Measurements from ENCODE around the gene TBRG4.
"Not testable (repeated sequence)": the region's sequence is repeated elsewhere in the genome, so short reads cannot be mapped to it uniquely, and the experiment has no call there.

TBRG4 gene

DNA sequence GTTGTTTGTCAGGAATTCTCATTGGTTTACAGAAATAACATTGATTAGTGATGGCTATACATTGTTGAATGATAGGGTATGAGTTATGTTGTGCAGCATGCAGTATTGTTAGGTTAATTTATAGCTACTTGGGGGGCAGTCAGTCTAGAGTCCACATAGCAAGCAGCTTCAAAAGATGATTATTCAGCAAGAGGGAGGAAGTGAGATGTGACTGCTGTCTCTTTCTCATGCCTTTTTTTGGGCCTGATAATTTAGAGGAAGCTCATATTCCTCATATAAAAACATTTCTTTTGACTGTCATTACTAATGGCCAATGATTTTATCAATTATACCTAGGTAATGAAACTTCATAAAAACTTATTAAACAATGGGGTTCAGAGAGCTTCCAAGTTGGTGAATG, 3.4 kb upstream of the TBRG4 start:
- DNase-seq = peak; percentile 7 to 33 (median 28)

DNA sequence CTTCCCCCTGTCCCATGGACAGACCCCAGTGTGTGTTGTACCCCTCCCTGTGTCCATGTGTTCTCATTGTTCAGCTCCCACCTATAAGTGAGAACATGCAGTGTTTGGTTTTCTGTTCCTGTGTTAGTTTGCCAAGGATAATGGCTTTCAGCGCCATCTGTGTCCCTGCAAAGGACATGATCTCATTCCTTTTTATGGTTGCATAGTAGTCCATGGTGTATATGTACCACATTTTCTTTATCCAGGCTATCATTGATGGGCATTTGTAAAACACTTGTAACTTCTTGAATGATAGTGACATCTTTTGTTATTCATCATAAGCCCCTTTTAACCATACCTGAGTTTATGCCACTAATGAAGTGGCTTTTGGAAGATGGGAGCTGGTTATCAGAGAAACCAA, 2.8 kb upstream of the TBRG4 start:
- DNase-seq = not testable (repeated sequence)

DNA sequence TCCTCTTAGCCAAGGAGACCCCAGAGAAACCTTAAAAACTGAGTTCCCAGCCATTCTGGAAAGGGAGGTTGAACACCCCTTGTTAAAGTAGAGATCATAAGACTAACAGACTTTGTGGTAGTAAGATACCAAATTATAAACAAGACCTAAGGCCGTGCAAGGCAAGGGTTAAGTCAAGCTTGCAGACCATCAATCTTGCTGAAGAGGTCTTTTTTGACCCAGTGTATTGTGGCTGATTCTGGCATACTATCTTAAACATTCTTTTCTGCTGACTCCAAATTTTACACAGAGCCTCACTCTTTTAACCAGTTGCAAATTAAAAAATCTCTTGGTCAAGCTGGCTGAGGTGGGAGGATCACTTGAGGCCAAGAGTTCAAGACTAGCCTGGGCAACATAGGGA, 1.2 kb upstream of the TBRG4 start:
- DNase-seq = no peak

DNA sequence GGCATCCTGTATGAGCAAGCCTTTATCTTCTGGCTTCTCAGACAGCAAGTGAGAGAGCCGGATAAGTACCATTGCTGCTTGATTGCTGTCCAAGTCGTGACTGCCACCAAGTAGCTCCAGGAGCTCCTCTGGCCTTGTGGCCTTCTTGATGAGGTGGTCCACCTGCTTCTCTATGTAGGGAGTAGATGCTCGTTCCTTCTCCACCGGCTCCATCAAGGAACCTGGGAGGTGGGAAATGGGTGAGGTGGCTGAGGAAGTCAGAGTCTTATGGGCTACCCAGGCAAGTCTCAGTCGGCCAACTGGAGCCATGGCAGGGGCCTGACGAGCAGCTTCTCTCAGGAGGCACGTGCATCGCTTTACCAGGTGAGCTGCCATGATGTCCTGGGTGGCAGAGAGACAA, 2.6 kb downstream of the TBRG4 start:
- DNase-seq = no peak

DNA sequence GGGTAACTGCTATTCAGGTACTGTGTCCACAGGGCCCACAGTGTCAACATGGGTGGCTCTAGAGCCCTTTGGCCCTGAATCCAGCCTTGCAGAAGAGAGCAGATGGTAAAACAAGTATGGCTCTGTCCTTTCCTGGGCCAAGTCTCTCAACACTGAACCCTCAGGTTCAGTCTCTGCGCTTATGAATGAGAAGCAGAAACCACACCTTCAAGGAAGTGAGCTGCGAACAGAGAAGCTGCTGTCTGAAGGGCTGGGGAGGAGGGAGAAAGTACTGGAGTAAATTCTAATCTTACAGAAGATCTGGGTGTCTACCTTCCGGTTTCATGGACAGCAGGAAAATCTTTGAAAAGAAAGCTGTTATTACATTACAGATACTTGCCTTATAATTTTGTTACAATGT, 4.1 kb downstream of the TBRG4 start:
- DNase-seq = no peak

DNA sequence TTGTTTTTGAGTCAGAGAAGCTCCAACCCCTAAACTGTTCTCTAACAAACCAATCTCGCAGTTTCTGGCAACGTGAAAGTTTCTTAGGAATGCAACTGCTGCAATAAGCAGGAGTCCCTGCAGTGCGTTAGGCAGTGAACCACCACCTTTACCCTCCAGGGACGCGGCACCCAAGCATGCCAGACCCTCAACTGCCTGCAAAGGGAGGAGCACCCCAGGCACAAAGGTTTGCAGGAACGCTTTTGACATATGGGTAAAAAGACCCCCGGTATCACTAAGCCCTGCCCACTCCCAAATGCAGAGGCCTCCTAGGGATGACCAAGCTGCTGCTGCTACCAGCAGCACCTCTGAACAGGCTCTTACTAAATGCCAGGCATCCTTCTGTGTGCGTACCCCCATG, 4.7 kb downstream of the TBRG4 start:
- no peak for DNase-seq

DNA sequence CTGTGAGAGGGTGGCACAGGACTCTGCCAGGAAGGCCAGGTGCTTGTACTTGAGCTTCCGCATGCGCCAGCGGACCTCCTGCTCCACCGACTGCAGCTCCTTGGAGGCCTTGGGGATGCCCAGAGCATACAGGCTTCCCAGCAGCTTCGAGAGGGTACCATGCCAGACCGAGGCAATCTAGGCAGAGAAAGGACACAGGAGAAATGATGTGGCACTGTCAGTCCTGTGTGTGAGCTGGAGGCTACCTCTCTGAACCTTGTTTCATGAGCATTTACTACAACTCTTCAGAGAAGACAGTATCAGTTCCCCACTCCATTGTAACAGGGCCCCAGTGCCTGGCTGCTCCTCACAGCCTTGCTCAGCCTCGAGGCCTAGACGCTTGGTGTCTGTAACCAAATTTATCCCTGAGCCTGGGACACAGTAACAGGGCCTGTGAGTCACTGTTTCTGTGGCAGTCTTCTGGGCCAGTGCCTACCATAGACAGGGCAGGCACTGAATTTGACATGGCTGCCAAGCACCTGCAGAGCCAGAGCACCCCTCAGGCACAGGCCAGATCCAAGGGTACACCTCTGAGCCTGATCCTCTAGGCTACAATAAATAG, 5.8 kb downstream of the TBRG4 start:
- DNase-seq = no peak

DNA sequence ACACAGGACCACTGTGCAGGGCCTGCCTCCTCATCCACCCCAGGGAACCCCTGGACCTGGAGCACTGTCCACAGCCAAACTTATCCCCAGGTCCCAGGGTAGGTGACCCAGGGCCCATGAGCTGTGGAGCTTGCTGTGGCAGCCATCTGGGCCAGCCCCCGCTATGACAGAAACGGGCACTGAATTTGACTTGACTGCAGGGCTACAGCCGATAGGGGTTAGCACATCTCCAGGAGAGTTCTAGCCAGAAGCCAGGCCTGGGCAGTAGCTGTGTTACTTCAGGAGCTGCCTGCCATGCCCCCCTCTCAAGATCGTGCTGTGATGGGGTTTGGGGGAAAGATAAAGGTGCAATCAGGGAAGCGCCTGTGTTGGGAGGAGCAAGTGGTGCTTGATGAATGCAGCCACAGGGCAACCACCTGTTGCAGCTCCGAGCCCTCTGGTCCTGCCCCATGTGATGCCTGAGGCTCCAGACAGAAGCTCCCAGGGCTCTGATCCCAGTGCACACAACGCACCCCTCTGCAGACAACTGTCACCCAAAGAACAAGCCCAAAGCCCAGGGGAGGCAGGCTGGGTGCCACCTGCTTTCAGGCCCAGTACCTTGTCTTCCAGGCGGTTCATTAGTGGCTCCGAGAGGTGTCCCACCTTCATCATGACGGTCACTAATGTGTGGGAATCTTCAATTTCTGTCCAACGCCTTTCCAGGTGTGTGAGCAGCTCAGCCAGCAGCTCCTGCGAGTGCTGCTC, 6.5 kb downstream of the TBRG4 start:
- DNase-seq = no peak

DNA sequence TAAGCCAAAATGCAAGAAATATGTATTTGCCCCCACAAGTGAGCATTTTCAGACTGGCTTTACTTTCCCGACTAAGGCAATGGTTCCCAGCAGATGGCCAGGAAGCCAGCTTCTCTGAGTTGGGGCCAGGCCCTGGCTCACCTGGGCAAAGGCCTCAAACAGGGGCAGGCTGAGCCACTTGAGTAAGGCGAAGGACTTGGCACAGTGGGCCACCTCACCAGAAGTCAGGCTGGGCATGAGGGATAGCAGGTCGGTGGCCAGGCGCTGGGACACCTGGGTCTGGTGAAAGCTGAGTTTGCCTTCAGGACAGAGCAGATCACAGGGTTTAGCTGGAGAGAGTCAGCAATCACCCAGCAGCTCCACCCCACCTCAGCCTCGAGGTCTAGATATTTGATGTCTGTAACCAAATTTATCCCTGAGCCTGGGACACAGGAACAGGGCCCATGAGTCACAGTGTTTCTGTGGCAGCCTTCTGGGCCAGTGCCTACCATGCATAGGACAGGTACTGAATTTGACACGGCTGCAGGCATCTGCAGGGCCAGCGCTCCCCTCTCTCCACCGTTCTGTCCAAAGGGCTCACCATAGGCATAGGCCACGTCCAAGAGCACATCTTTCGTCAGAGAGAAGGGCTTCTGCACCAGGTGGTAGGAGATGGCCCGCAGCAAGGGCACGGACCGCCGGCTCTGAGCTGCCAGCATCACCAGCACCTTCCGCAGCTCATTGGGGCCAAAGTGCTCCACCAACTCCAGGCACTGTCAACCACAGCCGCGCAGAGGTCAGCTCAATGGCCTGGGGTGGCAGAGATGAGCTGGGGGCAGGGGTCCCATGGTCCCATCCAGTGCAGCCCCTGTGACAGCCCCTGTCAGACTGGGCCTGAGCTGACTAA, 7.3 kb downstream of the TBRG4 start:
- no peak for DNase-seq

DNA sequence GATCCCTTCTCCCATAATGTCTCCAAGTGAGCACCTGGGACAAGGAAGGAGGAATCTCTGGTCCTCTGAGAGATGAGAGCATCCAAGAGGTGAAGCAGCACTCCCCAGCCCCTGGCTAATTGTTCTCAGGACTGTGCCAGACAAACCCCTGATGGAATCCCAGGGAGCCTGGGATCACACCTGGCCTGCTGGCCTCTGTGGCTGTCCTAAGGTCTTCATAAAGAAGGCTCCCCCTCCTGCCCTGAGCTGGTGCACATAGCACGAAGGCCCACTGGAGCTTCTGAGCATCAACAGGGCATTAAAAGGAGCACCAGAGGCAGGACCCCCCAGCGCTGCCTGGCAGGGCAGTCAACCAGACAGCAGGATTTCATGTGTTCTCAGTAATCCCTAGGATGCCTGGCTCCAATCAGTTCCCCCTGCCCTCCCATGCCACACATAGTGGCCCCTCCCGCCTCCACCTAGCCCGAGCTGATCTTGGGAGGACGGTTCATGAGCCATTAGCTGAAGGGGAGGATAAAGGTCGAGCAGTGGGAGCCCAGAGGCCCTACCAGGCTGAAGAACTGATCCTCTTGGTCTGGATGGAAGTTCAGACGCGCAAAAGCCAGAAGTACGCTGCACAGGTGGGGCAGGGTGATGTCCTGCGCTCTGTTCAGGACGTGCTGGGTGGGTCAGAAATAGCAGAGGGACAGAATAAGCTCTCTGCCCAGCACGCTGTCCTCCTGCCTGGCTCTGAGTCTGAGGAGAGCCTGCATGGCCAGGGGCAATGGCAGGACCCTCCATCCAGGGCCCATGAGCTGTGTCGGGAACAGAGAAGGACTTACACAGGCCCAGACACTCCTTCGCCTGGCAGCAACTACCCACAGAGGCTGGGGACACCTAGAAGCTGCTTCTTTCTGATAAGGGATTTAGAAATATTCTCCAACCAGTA, 8.4 kb downstream of the TBRG4 start:
- no peak for DNase-seq

DNA sequence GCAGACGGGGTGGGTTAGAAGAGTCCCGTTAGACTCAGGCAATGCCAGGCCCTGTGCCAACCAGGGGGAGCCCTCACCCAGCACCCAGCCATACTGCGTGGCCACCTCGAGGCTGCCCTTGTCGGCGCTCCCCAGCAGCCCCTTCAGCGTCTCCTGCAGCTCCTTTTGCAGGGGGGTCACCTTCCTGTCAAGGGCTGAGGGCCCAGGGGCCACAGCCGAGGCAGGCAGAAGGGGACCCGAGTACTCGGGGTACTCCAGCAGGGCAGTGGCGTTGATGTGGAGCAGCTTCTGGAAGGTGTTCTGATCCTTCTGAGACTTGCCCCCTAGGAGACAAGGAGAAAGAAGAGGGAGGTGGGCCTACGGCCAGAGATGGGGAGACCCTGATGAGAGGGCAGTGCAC, 9.7 kb downstream of the TBRG4 start:
- DNase-seq = no peak

DNA sequence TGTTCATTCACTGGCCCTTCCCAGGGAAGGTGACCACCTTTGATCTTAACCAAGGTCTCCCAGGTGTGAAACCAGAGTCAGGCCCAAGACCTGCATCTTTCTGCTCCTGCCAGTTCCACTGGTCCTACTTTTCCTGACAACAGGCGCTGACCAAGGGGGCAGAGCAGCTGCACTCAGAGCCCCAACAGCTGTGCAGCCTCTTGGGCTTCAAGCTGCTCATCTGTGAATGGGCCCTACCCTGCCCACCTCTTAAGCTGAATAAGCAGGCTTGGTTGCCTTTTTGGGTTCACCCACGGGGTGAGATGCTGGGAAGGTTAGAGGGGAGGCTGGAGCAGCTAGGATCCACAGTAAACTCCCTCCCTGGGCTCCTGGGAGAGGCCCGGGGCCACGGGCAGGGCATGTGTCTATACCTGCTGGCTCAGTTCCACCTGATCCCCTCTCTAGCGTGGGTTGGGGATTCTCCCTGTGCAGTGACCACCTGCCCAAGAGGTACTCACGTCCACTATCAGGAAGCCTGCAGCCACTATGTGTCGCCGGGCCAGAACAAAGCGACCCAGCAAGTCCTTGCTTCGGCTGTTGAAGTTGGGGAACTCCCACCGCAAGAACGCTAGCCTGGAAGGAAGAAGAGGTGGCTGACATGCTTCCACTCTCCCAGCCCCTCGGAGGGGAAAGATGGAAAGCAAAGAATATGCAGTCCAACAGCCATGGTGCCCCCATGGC, 10.6 kb downstream of the TBRG4 start:
- DNase-seq = no peak

DNA sequence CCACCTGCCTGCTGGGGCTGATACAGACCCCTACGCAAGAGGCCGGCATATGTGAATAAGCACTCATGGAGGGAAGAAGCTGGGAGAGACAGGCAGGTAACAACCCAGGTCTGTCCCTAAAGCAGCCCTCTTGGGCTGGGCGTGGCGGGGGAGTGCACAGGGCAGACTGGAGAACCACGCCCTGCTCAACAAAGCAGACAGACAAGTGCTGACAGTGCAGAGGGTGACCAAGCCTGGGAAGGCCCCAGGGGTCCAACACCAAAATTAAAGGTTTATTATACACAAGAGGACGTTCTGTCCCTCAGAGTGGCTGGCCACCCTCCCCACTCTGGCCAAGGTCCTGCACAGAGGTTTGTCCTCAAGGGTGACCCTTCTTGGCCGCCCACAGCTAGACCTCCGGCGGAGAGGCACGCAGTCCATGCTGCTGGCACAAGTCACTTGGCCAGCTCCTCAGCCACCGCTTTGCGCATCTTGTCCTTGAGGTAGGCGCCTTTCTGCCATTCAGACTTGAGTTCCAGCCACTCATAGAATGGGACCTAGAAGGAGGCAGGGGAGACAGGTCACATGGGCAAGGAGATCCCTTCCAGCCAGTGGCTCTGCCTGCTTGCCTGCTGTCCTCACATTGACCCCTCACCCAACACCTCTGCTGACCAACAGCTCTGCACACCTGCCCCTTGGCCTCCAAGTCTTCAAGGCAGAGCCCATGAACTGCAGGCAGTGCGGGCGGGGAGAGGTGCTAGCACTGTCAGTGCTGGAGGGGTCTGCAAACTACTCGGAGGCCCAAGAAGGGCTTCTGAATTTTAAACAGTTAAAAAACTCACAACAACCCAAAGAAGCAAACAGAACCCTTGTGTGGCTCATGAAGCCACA, 11.4 kb downstream of the TBRG4 start:
- DNase-seq = no peak

DNA sequence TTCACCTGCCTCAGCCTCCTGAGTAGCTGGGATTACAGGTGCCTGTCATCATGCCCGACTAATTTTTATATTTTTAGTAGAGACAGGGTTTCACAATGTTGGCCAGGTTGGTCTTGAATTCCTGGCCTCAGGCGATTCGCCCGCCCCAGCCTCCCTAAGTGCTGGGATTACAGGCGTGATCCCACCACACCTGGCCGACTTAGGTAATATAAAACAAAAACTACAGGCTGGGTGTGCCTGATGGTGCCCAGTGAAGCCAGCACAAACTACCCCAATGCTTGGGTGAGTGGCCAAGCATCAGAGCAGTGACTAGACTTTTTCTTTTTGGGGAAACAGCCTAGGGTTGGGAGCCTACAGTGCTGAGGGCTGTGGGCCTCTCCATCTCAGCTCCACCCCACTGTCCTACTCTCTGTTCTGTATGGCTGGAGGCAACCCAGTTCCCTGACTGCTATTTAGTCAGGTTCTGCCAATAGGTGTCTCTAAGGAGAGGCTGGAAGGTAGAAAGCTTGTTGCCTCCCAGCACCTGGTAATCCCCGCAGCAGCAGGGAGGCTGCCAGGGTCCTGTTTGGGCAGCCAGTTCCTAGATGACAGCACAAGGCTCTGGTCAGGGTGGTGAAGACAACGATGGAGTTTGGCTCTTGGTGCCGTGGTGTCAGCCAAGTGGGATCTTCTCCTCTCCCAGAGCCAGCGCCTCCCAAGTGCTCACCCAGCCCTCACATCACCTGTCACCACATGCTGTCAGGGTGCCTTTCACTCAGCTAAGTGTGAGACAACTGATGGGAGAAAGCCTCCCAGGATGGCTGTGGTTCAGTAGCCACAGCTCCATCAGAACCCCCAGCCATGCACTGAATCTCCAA, 12.3 kb downstream of the TBRG4 start:
- no peak for DNase-seq

DNA sequence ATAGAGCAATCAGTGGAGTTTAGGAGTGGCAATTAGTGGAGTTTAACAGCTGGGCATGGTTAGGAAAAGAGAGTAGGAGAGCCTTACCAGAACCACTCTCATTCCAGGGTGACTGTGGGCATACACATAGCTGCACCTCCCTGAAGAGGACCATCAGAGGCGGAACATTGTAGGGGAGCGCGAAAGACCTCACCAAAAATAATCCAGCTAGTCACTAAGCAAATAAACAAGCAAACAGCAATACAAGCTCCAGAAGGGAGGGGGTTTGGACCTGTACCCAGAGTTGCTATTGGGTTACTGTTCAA, 18.6 kb downstream of the TBRG4 start:
- DNase-seq = no peak

DNA sequence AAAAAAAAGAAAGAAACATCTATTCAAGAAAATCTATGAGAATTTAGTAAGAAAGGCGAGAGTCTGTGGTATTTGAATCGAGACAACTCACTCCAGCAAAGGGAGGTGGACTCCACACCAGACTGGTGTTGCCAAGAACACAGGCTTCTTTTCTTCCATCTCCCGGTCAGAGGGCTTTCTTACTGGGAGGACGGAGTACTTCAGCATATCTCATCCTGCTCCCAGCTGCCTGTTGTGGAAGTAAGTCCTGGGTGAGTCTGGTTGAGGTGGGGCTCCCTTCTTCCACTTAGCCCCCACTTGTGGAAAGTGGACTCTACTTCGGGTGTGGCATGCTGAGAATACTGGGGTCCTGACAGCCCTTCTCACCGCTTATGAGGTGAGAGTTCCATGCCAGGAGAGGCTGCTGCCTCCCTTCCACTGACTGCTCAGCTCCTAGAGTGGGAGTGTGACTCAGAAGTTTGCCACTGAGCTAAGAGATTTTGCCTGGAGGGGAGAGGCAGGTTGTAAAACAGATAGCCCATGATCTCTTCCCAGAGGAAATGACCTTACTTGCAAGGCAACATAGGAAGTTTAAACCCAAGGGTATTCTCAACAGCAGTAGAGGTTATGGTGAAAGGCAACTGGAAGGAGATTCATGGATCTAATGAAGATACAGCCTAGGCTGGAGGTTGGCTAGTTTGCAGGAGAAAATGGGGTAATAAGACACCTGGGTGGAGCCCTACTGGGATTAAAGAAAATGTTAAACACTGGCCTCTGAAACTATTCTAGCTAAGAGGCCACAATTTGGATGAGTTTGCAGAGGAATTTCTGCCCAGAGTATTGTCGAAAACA, 19.2 kb downstream of the TBRG4 start:
- DNase-seq = peak in 1 of 3 donors; percentile 14

DNA sequence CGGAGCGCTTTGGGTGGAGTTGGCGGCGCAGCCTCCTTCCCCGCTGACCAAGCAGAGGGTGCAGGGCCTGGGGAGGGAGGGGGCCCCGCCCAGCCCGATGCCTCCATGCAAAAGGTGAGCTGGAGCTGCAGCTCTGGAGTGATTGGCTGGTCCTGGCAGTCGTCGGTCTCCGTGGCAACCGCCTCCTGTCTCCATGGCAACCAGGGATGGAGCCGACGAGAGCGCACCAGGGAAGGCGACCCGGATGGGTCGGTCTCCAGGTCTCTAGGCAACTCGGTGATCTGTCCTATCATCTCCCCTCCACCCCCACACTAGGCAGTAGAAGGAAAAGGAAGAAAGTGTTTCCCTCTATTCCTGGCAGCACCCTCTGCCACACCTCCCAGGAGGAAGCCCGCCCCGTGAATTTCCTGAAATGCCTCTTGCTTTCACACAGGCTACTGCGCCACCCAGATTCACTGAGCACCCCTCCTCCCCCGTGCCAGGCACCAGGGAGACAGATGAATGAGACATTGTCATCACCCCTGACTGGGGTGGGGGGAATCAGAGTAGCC, 22.1 kb downstream of the TBRG4 start:
- DNase-seq = peak; percentile 43 to 54 (median 54)

DNA sequence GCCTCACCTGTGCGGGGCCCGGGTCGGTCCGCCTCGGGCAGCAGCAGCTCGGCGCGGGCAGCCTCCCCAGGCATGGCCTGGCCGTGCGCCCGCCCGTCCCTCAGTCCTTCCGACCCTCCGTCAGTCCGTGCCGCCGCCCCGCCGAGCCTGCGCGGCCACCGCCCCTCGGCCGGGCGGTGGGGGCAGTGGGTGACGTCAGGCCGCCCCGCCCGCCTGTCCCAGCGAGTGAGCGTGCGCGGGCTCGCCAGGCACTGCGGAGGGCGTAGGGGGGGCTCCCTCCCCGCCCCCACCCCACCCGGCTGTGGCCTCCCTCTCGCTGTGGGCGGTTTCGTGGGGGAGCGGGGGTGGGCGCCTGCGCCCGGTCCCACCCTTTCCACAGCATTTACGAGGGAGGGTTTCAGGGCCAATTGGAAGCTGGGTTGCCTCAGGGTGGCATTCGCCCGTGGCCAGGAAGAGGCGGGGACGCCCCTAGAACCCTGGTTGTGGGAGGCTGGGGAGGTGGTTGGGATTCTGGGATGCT, 22.6 kb downstream of the TBRG4 start, which contains the start of gene NACAD:
Gene NACAD (minus strand): TSS at position 149 of the 520 bp plus-strand sequence. CDS start 75 bp downstream, at position 74.
- peak in 2 of 3 donors; percentile 14 to 38 for DNase-seq

Measured in suppressor macrophage treated with lipopolysaccharide for 1 hour (primary cell).